Gastrocnemius medialis (tissue), 4 donors: Measurements from ENCODE around the gene ABR.

Experiments
- POLR2A ChIP-seq, 2 donors: fragments of 450-650 bp; IDR thresholded peaks; one replicate each; pipeline ENCODE4 v1.6.1; 2017; ENCODE audit warnings: antibody characterized with exemption in 2 of 2, mild to moderate bottlenecking in 2 of 2, moderate library complexity in 2 of 2
- TF ChIP-seq, protein P1 (sequence below), 5 experiments: fragments of 450-650 bp in 3 of 5; fragments of 200-600 bp in 2 of 5; sonication (generic) in 2 of 5; IDR thresholded peaks in 4 of 5; conservative IDR thresholded peaks in 1 of 5; 1 replicate in 4 of 5; 2 replicates in 1 of 5; pipeline ENCODE4 v1.5.1; 2016 to 2019; ENCODE audit warnings: antibody characterized with exemption in 5 of 5, mild to moderate bottlenecking in 3 of 5, moderate library complexity in 3 of 5

DNA sequence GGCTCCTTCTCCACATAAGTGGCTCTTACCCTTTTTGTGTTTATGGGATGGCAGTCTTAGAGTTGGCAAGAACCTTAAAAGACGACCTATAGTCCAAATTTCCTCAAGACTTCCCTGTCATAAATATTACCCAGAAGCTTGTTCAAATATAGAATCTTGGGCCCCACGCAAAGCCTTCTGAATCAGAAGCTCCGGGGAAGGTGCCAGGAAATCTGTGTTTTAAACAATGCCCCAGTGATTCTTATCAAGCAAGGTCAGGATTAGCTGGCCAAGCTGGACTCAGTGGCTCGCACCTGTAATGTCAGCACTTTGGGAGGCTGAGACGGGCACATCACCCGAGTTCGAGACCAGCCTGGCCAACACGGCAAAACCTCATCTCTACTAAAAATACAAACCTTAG, 97.2 kb downstream of the ABR start:
- TF ChIP-seq, protein P1, sequence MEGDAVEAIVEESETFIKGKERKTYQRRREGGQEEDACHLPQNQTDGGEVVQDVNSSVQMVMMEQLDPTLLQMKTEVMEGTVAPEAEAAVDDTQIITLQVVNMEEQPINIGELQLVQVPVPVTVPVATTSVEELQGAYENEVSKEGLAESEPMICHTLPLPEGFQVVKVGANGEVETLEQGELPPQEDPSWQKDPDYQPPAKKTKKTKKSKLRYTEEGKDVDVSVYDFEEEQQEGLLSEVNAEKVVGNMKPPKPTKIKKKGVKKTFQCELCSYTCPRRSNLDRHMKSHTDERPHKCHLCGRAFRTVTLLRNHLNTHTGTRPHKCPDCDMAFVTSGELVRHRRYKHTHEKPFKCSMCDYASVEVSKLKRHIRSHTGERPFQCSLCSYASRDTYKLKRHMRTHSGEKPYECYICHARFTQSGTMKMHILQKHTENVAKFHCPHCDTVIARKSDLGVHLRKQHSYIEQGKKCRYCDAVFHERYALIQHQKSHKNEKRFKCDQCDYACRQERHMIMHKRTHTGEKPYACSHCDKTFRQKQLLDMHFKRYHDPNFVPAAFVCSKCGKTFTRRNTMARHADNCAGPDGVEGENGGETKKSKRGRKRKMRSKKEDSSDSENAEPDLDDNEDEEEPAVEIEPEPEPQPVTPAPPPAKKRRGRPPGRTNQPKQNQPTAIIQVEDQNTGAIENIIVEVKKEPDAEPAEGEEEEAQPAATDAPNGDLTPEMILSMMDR (IDR thresholded peaks at IDR 0.05 in 4 of 5, conservative IDR thresholded peaks at IDR 0.05 in 1 of 5): no peak
- no peak for TF ChIP-seq POLR2A (IDR thresholded peaks at IDR 0.05)
